WERI-Rb-1 (cell line): ENCODE results near the gene PIK3R3.

ENCODE experiments used
- DNase-seq: peaks from one replicate; pipeline ENCODE4 v3.0.0-alpha.2; 2020
- H3K27ac ChIP-seq: fragments of 250-450 bp; sonication (Bioruptor Pico); 2 replicates; pipeline ENCODE4 v1.5.1; 2020; ENCODE audit warnings: mild to moderate bottlenecking, moderate library complexity
- H3K27me3 ChIP-seq: fragments of 250-450 bp; sonication (Bioruptor Pico); 2 replicates; pipeline ENCODE4 v1.5.1; 2021; ENCODE audit warnings: mild to moderate bottlenecking, low read depth, moderate library complexity; ENCODE audit not compliant: insufficient read depth, severe bottlenecking
- H3K36me3 ChIP-seq: fragments of 250-450 bp; sonication (Bioruptor Pico); 2 replicates; pipeline ENCODE4 v1.5.1; 2020; ENCODE audit warnings: mild to moderate bottlenecking, moderate library complexity
- H3K4me3 ChIP-seq: 2 replicates; pipeline ENCODE4 v1.5.1; 2011; ENCODE audit warnings: low read depth, mild to moderate bottlenecking, control low read depth, low read length
- H3K9me3 ChIP-seq: fragments of 250-450 bp; sonication (Bioruptor Pico); 2 replicates; pipeline ENCODE4 v1.5.1; 2021; ENCODE audit warnings: mild to moderate bottlenecking, moderate library complexity; ENCODE audit not compliant: severe bottlenecking
- CTCF ChIP-seq: IDR thresholded peaks from 2 replicates; pipeline ENCODE4 v1.5.1; 2011; ENCODE audit warnings: low read depth, mild to moderate bottlenecking, control low read depth, inconsistent platforms, low read length

Gene PIK3R3

DNA sequence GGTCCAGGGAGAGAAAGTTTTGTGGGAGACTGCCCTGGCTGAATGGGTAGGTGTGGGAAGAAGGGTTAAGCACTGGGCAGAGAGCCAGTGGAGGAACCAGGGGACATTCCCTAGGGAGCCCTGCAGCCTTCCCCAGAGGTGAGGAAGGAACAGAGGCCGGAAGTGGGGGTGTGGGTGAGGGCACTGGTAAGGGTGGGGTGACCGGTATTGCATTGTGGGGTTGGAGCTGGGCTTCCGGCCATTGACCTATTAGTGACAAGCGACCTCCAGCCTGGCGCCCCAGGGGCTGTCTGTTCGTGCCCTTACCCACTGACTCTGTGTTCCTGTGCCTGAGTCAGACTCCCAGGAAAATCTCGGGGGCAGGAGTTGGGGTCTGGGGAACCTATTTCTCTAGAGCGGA is 38.9 kb upstream of the PIK3R3 start:
- TF ChIP-seq CTCF = no peak
- Histone ChIP-seq H3K9me3 (no peaks in the 10 kb centered on the region), H3K27ac (no peak overlapping the region), H3K4me3 (no peak overlapping the region), H3K36me3 (no peaks in the 10 kb centered on the region), H3K27me3 (no peaks in the 10 kb centered on the region)
- DNase-seq = no peak

- no peaks in the 10 kb centered on the region for H3K36me3 ChIP-seq
- no peak for DNase-seq
- no peak for TF ChIP-seq CTCF
- no peaks in the 10 kb centered on the region for H3K9me3 ChIP-seq
- H3K27me3 ChIP-seq = no peaks in the 10 kb centered on the region
- H3K4me3 ChIP-seq = no peak overlapping the region
- no peak overlapping the region for H3K27ac ChIP-seq
Observed at GRCh38 chr1:46169811-46170454, 37.5 kb upstream of the PIK3R3 start.

- no peaks in the 10 kb centered on the region for H3K36me3 ChIP-seq
- TF ChIP-seq CTCF = no peak
- no peaks in the 10 kb centered on the region for H3K27me3 ChIP-seq
- no peak overlapping the region for H3K4me3 ChIP-seq
- DNase-seq = no peak
- no peak overlapping the region for H3K27ac ChIP-seq
- no peaks in the 10 kb centered on the region for H3K9me3 ChIP-seq
Observed at GRCh38 chr1:46168477-46168876, 36.0 kb upstream of the PIK3R3 start.

GRCh38 chr1:46166521-46167462 is 34.4 kb upstream of the PIK3R3 start:
- Histone ChIP-seq H3K27ac (no peak overlapping the region), H3K9me3 (no peaks in the 10 kb centered on the region), H3K4me3 (no peak overlapping the region), H3K27me3 (no peaks in the 10 kb centered on the region), H3K36me3 (no peaks in the 10 kb centered on the region)
- DNase-seq = no peak
- TF ChIP-seq CTCF = no peak

- Histone ChIP-seq H3K27me3 (no peaks in the 10 kb centered on the region), H3K36me3 (no peaks in the 10 kb centered on the region), H3K27ac (no peak overlapping the region), H3K9me3 (no peaks in the 10 kb centered on the region), H3K4me3 (no peak overlapping the region)
- no peak for TF ChIP-seq CTCF
- DNase-seq = no peak
Observed at GRCh38 chr1:46160212-46160611, 27.8 kb upstream of the PIK3R3 start.
